ENCODE measurements around the gene STXBP6.

DNA sequence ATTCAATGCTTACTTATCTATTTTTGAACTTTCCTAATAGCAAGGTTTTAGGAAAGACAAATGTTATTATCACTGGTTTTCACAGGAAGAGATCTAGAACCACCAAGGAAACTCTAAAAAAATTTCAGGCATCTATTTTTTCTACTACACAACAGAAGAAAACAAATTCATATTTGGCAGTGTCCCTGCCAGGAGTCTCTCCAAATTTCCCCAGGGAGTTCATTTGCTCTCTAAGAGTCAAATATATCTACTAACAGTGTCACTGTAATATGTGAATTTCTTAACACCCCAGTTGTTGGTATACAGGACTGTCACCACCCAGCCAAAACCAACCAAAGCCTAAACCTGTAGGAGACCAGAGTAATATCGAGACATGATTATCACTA, 83.4 kb downstream of the STXBP6 start:
- TF ChIP-seq REST (IDR thresholded peaks at IDR 0.05; ENCODE audit: borderline replicate concordance) (no peak), POLR2AphosphoS5 (IDR thresholded peaks at IDR 0.05) (no peak), RAD21 (conservative IDR thresholded peaks at IDR 0.05) (no peak), EZH2 (IDR thresholded peaks at IDR 0.05; ENCODE audit: borderline replicate concordance, insufficient read depth, low read length, poor library complexity, severe bottlenecking) (no peak), EP300 (conservative IDR thresholded peaks at IDR 0.05; ENCODE audit: poor library complexity, severe bottlenecking) (no peak), MXI1 (conservative IDR thresholded peaks at IDR 0.05; ENCODE audit: poor library complexity, severe bottlenecking) (no peak)
- TF ChIP-seq, protein P1, sequence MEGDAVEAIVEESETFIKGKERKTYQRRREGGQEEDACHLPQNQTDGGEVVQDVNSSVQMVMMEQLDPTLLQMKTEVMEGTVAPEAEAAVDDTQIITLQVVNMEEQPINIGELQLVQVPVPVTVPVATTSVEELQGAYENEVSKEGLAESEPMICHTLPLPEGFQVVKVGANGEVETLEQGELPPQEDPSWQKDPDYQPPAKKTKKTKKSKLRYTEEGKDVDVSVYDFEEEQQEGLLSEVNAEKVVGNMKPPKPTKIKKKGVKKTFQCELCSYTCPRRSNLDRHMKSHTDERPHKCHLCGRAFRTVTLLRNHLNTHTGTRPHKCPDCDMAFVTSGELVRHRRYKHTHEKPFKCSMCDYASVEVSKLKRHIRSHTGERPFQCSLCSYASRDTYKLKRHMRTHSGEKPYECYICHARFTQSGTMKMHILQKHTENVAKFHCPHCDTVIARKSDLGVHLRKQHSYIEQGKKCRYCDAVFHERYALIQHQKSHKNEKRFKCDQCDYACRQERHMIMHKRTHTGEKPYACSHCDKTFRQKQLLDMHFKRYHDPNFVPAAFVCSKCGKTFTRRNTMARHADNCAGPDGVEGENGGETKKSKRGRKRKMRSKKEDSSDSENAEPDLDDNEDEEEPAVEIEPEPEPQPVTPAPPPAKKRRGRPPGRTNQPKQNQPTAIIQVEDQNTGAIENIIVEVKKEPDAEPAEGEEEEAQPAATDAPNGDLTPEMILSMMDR (IDR thresholded peaks at IDR 0.05; ENCODE audit: poor library complexity, severe bottlenecking) = no peak

All from neural cell (in vitro differentiated cells).